Measurements from ENCODE around the gene HSD3B2. TPM values are rescaled to one million over a fixed set of nuclear protein-coding genes. Genes with fewer than 3 reads are reported as not detected.

HSD3B2 gene
- total and polyA plus RNA-seq, 2 experiments from 2014 or later = 3.4 to 4.6 TPM

DNA sequence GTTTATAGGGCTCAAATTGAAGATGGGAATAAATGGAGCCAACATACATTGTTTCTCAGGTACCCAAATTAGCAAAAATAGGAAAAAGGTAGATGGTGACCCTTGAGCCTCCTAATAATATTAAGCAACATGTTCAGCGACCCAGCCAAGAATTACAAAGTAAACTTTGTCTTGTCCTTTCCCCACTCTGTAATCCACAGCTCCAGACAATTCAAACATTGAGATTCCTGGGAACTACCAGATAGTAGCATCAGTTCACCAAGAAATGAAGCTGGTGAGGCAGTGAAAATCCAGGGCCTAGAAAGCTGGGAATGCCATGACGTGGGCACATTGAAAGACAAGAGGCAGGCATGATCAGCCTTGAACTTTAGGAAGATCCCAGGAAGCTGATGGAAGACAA lies 34.6 kb upstream of the HSD3B2 start:
- H3K9me2 ChIP-seq (replicated peaks; ENCODE audit: insufficient read depth) = no peaks in the 10 kb centered on the region
- no peak overlapping the region for H3K4me3 ChIP-seq
- no peaks in the 10 kb centered on the region for H3K9me3 ChIP-seq (ENCODE audit: low read depth)
- H3K4me1 ChIP-seq (ENCODE audit: insufficient read depth) = peaks cover 7% of the 10 kb centered on the region
- no peaks in the 10 kb centered on the region for H4K20me1 ChIP-seq (ENCODE audit: insufficient read depth, poor library complexity, severe bottlenecking)
- no peak for DNase-seq (ENCODE audit: low spot score)
- H3K36me3 ChIP-seq (replicated peaks; ENCODE audit: insufficient read depth, low read depth) = no peaks in the 10 kb centered on the region
- no peaks in the 10 kb centered on the region for H3K79me2 ChIP-seq
- WGBS (ENCODE audit: low lambda C conversion rate, missing lambda C conversion rate) = 67% methylated on average over 2 of the region's 2 CpGs
- TF ChIP-seq EZH2phosphoT487 (IDR thresholded peaks at IDR 0.05; ENCODE audit: low read depth, severe bottlenecking, unreplicated experiment) (no peak), EZH2 (IDR thresholded peaks at IDR 0.05; ENCODE audit: borderline replicate concordance) (no peak)
- TF ChIP-seq, protein P1, sequence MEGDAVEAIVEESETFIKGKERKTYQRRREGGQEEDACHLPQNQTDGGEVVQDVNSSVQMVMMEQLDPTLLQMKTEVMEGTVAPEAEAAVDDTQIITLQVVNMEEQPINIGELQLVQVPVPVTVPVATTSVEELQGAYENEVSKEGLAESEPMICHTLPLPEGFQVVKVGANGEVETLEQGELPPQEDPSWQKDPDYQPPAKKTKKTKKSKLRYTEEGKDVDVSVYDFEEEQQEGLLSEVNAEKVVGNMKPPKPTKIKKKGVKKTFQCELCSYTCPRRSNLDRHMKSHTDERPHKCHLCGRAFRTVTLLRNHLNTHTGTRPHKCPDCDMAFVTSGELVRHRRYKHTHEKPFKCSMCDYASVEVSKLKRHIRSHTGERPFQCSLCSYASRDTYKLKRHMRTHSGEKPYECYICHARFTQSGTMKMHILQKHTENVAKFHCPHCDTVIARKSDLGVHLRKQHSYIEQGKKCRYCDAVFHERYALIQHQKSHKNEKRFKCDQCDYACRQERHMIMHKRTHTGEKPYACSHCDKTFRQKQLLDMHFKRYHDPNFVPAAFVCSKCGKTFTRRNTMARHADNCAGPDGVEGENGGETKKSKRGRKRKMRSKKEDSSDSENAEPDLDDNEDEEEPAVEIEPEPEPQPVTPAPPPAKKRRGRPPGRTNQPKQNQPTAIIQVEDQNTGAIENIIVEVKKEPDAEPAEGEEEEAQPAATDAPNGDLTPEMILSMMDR (IDR thresholded peaks at IDR 0.05; ENCODE audit: poor library complexity) = no peak
- no peaks in the 10 kb centered on the region for H3K27me3 ChIP-seq
- H3K27ac ChIP-seq = no peak overlapping the region
- no peak overlapping the region for H3K4me2 ChIP-seq
- H2AFZ ChIP-seq = no peak overlapping the region

DNA sequence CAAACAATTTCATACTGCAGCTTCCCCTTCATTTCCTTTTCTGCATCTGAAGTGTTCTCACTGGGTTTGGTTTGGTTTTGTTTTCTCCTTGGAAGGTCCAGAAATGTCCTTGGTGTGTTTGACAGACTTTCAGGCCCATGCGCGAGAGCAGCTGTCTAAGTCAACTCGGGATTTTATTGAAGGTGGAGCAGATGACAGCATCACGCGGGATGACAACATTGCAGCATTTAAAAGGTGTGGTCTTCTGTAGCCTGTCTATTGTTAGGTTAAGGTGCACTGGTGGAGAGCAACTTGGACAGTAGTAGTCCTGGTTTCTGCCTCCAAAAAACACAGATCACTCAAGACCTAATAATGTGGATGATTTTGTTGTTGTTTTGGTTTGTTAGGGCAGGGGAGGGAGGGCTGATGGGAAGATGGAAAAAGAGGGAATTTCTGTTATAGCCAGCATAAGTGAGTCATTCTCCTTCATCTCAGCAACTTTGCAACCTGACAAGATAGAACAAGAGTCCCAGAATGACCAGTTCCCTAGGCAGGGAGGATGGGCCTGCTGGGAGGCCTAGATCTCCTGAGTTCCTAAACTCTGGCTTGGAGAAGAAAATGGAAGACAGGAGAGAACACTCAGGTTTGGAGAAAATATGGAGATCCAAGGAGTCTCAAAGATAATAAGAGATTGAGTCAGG lies 33.8 kb upstream of the HSD3B2 start:
- TF ChIP-seq EZH2 (IDR thresholded peaks at IDR 0.05; ENCODE audit: borderline replicate concordance) (no peak), EZH2phosphoT487 (IDR thresholded peaks at IDR 0.05; ENCODE audit: low read depth, severe bottlenecking, unreplicated experiment) (no peak)
- TF ChIP-seq, protein P1 (IDR thresholded peaks at IDR 0.05; ENCODE audit: poor library complexity) = no peak
- peaks cover 7% of the 10 kb centered on the region for H3K4me1 ChIP-seq (ENCODE audit: insufficient read depth)
- no peak overlapping the region for H3K27ac ChIP-seq
- H4K20me1 ChIP-seq (ENCODE audit: insufficient read depth, poor library complexity, severe bottlenecking) = no peaks in the 10 kb centered on the region
- no peaks in the 10 kb centered on the region for H3K36me3 ChIP-seq (replicated peaks; ENCODE audit: insufficient read depth, low read depth)
- H2AFZ ChIP-seq = no peak overlapping the region
- H3K79me2 ChIP-seq = no peaks in the 10 kb centered on the region
- 97% methylated on average over 5 of the region's 5 CpGs for WGBS (ENCODE audit: low lambda C conversion rate, missing lambda C conversion rate)
- no peaks in the 10 kb centered on the region for H3K27me3 ChIP-seq
- no peak overlapping the region for H3K4me3 ChIP-seq
- H3K4me2 ChIP-seq = no peak overlapping the region
- H3K9me3 ChIP-seq (ENCODE audit: low read depth) = no peaks in the 10 kb centered on the region
- no peaks in the 10 kb centered on the region for H3K9me2 ChIP-seq (replicated peaks; ENCODE audit: insufficient read depth)
- DNase-seq (ENCODE audit: low spot score) = no peak

DNA sequence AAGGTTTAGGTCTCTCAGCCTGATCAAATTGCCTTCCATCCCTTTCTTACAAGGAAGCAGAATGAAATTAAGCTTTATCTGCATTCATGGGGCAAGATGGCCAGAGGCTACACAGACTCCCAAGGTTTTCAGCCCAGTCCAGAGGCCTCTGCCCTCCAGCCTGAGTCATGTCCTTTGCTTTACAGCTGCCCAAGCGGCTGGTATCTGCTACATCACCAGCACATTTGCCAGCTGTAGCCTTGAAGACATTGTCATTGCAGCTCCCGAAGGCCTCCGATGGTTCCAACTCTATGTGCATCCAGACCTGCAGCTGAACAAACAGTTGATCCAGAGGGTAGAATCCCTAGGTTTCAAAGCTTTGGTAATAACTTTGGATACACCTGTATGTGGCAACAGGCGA lies 30.4 kb upstream of the HSD3B2 start:
- no peak for DNase-seq (ENCODE audit: low spot score)
- H2AFZ ChIP-seq = no peak overlapping the region

More for the DNA sequence above, 30.4 kb upstream of the HSD3B2 start:
- Histone ChIP-seq H3K79me2 (no peaks in the 10 kb centered on the region), H3K36me3 (replicated peaks; ENCODE audit: insufficient read depth, low read depth) (no peaks in the 10 kb centered on the region), H3K4me2 (no peak overlapping the region), H3K27ac (no peak overlapping the region), H4K20me1 (ENCODE audit: insufficient read depth, poor library complexity, severe bottlenecking) (no peaks in the 10 kb centered on the region), H3K4me1 (ENCODE audit: insufficient read depth) (peaks cover 3% of the 10 kb centered on the region), H3K9me2 (replicated peaks; ENCODE audit: insufficient read depth) (no peaks in the 10 kb centered on the region), H3K4me3 (no peak overlapping the region), H3K9me3 (ENCODE audit: low read depth) (no peaks in the 10 kb centered on the region), H3K27me3 (no peaks in the 10 kb centered on the region)
- WGBS (ENCODE audit: low lambda C conversion rate, missing lambda C conversion rate) = 92% methylated on average over 4 of the region's 4 CpGs
- TF ChIP-seq EZH2 (IDR thresholded peaks at IDR 0.05; ENCODE audit: borderline replicate concordance) = no peak
- TF ChIP-seq, protein P1 (IDR thresholded peaks at IDR 0.05; ENCODE audit: poor library complexity) = no peak
- TF ChIP-seq EZH2phosphoT487 (IDR thresholded peaks at IDR 0.05; ENCODE audit: low read depth, severe bottlenecking, unreplicated experiment) = no peak

Measured in hepatocyte (in vitro differentiated cells).